ENCODE data around the gene RBM38. TPM values are rescaled to one million over a fixed set of nuclear protein-coding genes. Genes with fewer than 3 reads are reported as not detected.

The RBM38 gene
- total and polyA plus RNA-seq, 2 of the 13 experiments (the other 11 are each of a cell fraction or from before 2014, with no cell fraction given) = 24.2 to 34.2 TPM

DNA sequence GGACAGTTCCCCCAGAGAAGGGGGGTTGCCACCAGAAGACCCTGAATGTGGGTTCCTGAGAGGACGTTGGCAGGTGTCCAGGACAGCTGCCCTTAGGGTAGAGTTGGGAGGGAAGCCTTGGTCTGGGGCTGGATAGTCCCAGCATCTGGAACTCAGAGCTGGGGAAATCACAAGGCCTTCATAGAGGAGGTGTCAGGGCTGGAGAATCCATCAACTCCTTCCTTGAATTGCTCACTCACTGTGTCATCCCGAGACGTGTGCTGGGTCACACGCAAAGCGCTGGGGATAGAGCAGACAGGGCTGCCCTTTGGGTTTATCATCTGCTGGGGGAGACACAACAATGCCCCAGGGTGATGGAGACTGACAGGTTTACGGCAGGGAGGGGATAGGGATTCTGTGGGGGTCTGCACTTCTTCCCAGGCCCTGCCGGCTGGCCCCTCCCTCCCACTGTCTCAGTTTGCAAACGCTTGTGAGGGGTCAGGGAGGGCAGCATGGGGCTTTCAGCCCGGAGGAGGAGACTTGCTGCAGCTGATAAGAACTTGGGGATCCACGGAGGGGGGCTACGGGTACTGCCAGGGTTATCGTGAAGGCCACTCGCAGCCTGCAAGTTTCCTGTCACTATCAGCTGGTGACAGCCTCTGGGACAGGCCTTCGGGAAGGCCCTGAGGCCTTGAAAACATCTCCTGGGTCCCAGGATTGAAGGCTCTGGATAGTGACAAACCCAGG lies 18.6 kb downstream of the RBM38 start:
- Histone ChIP-seq H3K36me3 (replicated peaks in 1 of 2; ENCODE audit: control insufficient read depth in 1 of 2, insufficient read depth in 2 of 2, low read length in 2 of 2) (peaks cover 27 to 38% of the 10 kb centered on the region in 2 experiments), H3K4me3 (replicated peaks in 1 of 3; ENCODE audit: insufficient read depth in 1 of 3, low read depth in 2 of 3, low read length in 3 of 3) (no peak overlapping the region), H3K4me1 (ENCODE audit: insufficient read depth, low read length) (0 out of 2 replicates have a peak, but pooled peaks cover 10% of the 10 kb centered on the region), H3K27me3 (ENCODE audit: control insufficient read depth in 1 of 2, insufficient read depth in 2 of 2, low read length in 2 of 2) (peaks cover 2 to 22% of the 10 kb centered on the region in 2 experiments; a peak in 3 of 5 replicates), H3K4me2 (ENCODE audit: low read depth, low read length) (no peak overlapping the region), H3K27ac (ENCODE audit: extremely low read length, insufficient read depth, low read length) (no peak overlapping the region), H3K79me2 (ENCODE audit: insufficient read depth, low read length) (no peaks in the 10 kb centered on the region), H3K9me3 (ENCODE audit: low read length) (no peaks in the 10 kb centered on the region), H4K20me1 (ENCODE audit: insufficient read depth, low read length) (no peaks in the 10 kb centered on the region; the same call in 1 of the 2 replicates), H3K9ac (ENCODE audit: insufficient read depth, low read depth, low read length) (no peak overlapping the region), H2AFZ (ENCODE audit: low read length) (no peak overlapping the region)
- in situ Hi-C loops (cut with HindIII; ENCODE audit: extremely low pct_ligation_motif_present, low pct_unique_long_range_greater_than_20kb) = no loop called here
- DNase-seq (ENCODE audit: low spot score) (no peak), ATAC-seq (no peak), FAIRE-seq (no peak)
- ChIA-PET POLR2A (no interaction called here), CTCF (ENCODE audit: low intra/inter-chr PET ratio, low total read pairs) (no interaction called here)
- TF ChIP-seq POLR2AphosphoS5 (IDR thresholded peaks at IDR 0.05; ENCODE audit: low read depth, low read length) (peak; percentile 20; the same call in 1 of the 2 replicates), SIN3A (IDR thresholded peaks at IDR 0.05; ENCODE audit: borderline replicate concordance, low read depth, low read length) (no peak), AGO2 (optimal IDR thresholded peaks at IDR 0.05; ENCODE audit: low read depth, low read length) (peak; percentile 14), ZC3H13 (CRISPR knock-in tag; IDR thresholded peaks at IDR 0.05) (peak; percentile 21; the same call in 1 of the 2 replicates), ZNF468 (CRISPR knock-in tag; IDR thresholded peaks at IDR 0.05) (no peak), POLR2G (IDR thresholded peaks at IDR 0.05; ENCODE audit: low read depth, low read length) (peak; percentile 24; the same call in 1 of the 2 replicates)
- TF ChIP-seq, protein P1, sequence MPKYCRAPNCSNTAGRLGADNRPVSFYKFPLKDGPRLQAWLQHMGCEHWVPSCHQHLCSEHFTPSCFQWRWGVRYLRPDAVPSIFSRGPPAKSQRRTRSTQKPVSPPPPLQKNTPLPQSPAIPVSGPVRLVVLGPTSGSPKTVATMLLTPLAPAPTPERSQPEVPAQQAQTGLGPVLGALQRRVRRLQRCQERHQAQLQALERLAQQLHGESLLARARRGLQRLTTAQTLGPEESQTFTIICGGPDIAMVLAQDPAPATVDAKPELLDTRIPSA (CRISPR knock-in tag; IDR thresholded peaks at IDR 0.05; ENCODE audit: borderline replicate concordance) = 0 out of 2 replicates have a peak, but pooled peaks have one; percentile 45
- TF ChIP-seq, protein P2, sequence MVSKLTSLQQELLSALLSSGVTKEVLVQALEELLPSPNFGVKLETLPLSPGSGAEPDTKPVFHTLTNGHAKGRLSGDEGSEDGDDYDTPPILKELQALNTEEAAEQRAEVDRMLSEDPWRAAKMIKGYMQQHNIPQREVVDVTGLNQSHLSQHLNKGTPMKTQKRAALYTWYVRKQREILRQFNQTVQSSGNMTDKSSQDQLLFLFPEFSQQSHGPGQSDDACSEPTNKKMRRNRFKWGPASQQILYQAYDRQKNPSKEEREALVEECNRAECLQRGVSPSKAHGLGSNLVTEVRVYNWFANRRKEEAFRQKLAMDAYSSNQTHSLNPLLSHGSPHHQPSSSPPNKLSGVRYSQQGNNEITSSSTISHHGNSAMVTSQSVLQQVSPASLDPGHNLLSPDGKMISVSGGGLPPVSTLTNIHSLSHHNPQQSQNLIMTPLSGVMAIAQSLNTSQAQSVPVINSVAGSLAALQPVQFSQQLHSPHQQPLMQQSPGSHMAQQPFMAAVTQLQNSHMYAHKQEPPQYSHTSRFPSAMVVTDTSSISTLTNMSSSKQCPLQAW (CRISPR knock-in tag; IDR thresholded peaks at IDR 0.05) = 0 out of 2 replicates have a peak, but pooled peaks have one; percentile 15
- WGBS (ENCODE audit: low lambda C conversion rate) = 79% methylated on average over 14 of the region's 14 CpGs
- intact Hi-C loops (cut with micrococcal nuclease; ENCODE audit: unreplicated experiment) = no loop called here
- BruUV-seq (replicated peaks) = no TSS peak
